HTR-8/SVneo (cell line): ENCODE results near the gene MET.
"Not testable (repeated sequence)": the region's sequence is repeated elsewhere in the genome, so short reads cannot be mapped to it uniquely, and the experiment has no call there.

Experiments
- DNase-seq: peaks from one replicate; pipeline ENCODE4 v3.0.0; 2011; ENCODE audit warnings: low spot score, mixed read lengths; ENCODE audit not compliant: insufficient read length
- FAIRE-seq: peaks from 2 replicates; lab custom pipeline; 2011; peaks lifted over from hg19 to GRCh38; lab: Jason Lieb, UNC

MET gene

DNA sequence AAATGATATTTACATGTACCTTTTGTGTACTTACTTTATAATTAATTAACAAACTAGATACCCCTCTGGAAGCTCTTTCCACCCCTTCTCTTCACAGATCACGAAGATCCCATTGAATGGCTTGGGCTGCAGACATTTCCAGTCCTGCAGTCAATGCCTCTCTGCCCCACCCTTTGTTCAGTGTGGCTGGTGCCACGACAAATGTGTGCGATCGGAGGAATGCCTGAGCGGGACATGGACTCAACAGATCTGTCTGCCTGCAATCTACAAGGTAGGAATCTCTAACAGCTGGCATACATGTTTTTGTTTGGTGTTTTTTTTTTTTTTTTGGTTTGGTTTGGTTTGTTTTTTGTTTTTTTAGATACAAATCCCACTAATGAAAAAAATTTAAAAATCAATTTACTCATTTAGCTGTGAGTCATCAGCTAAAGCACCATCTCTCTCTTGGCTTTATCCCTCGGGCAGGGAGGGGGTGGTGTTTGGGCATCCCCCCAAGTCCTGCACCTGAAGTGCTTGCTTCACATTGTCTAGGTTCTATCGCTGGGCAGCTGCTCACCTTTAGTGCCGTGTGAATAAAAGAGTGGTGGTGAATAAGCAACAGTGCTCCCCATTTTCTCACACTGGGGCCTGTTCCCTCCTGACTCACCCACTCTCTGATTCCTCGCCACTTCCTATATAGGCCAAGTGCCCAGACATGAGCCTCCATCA lies 68.9 kb downstream of the MET start:
- DNase-seq (no peak), FAIRE-seq (no peak)

GRCh38 chr7:116741625-116742316 lies 69.8 kb downstream of the MET start:
- FAIRE-seq, result no peak
- no peak for DNase-seq

- FAIRE-seq, result no peak
Observed at GRCh38 chr7:116742641-116743040, 70.6 kb downstream of the MET start.

DNA sequence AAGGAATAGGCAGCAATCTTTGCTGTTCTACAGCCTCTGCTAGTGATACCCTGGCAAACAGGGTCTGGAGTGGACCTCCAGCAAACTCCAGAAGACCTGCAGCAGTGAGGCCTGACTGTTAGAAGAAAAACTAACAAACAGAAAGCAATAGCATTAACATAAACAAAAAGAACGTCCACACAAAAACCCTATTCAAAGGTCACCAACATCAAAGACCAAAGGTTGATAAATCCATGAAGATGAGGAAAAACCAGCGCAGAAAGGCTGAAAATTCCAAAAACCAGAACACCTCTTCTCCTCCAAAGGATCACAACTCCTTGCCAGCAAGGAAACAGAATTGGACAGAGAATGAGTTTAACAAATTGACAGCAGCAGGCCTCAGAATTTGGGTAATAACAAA lies 71.8 kb downstream of the MET start:
- not testable (repeated sequence) for FAIRE-seq, DNase-seq

More at GRCh38 chr7:116742641-116743040, 70.6 kb downstream of the MET start:
- no peak for DNase-seq

DNA sequence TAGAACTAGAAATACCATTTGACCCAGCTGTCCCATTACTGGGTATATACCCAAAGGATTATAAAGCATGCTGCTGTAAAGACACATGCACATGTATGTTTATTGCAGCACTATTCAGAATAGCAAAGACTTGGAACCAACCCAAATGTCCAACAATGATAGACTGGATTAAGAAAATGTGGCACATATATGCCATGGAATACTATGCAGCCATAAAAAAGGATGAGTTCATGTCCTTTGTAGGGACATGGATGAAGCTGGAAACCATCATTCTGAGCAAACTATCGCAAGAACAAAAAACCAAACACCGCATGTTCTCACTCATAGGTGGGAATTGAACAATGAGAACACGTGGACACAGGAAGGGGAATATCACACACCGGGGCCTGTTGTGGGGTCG lies 74.4 kb downstream of the MET start:
- not testable (repeated sequence) for FAIRE-seq, DNase-seq

- not testable (repeated sequence) for DNase-seq, FAIRE-seq
Observed at GRCh38 chr7:116751070-116751469, 79.1 kb downstream of the MET start.

- no peak for FAIRE-seq
- DNase-seq, result no peak
Observed at GRCh38 chr7:116752305-116753074, 80.5 kb downstream of the MET start.

DNA sequence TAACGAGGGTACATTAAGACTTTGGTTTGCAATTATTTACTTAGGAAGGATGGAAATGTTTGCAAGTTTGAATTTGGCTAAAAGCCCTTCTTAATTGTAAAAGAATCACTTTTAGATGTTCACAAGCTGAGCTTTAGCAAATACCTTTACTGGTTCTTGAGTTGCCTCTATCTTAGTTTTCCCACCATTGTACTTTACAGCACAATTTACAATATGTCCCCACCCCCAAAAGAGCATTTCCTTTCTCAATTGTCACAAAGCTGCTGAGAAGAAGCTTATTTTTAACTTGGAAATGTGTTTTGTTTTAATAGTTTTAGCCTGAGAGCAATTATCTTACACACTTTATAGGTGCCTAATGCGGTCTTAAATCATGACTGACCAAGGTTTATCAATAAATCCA lies 81.1 kb downstream of the MET start:
- no peak for FAIRE-seq
- DNase-seq, result no peak

GRCh38 chr7:116754186-116754585 lies 82.2 kb downstream of the MET start:
- DNase-seq (no peak), FAIRE-seq (no peak)

DNA sequence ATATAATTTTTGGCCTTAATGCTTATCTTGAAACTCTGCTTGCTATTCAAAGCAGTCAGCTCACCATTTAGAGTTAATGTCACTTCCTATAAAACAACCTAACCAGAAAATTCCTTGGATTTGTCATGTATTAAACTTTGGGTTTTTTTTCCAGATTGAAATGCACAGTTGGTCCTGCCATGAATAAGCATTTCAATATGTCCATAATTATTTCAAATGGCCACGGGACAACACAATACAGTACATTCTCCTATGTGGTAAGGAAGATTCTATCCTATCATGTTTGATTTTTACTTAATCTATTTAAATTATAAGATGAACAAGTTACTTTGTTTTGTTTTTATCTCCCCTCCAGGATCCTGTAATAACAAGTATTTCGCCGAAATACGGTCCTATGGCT lies 85.3 kb downstream of the MET start:
- no peak for FAIRE-seq
- no peak for DNase-seq

- FAIRE-seq, DNase-seq: not testable (repeated sequence)
Observed at GRCh38 chr7:116759642-116760041, 87.6 kb downstream of the MET start.

GRCh38 chr7:116762971-116763370 lies 91.0 kb downstream of the MET start:
- FAIRE-seq, result no peak
- DNase-seq, result no peak

DNA sequence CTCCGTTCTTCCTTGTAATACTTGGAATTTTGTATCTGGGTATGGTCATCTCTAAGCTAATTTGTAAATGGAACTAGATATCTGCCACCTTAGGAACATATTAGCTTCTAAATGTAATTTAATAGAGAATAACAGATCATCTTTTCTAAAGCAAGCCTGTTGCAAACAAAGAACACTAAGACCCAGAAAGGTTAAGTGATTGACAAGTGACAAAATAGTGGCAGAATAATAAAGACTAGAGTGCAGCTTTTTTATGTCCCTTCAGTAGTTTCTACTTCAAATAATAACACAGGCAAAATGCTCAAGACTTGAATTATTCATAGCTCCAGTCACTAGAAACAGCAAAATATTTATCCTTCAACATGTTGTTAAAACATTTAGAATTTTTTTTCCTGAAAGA lies 91.7 kb downstream of the MET start:
- no peak for DNase-seq
- FAIRE-seq, result no peak

- no peak for DNase-seq
- no peak for FAIRE-seq
Observed at GRCh38 chr7:116766881-116767280, 94.9 kb downstream of the MET start.

GRCh38 chr7:116769546-116769945 lies 97.5 kb downstream of the MET start:
- FAIRE-seq (no peak), DNase-seq (no peak)

- FAIRE-seq (no peak), DNase-seq (no peak)
Observed at GRCh38 chr7:116770941-116771340, 98.9 kb downstream of the MET start.

DNA sequence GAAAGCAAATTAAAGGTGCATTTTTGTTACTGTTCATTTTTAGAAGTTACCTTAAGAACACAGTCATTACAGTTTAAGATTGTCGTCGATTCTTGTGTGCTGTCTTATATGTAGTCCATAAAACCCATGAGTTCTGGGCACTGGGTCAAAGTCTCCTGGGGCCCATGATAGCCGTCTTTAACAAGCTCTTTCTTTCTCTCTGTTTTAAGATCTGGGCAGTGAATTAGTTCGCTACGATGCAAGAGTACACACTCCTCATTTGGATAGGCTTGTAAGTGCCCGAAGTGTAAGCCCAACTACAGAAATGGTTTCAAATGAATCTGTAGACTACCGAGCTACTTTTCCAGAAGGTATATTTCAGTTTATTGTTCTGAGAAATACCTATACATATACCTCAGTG lies 99.6 kb downstream of the MET start:
- DNase-seq (no peak), FAIRE-seq (no peak)

- DNase-seq, result no peak
- FAIRE-seq, result no peak
Observed at GRCh38 chr7:116772423-116772863, 100.4 kb downstream of the MET start.

DNA sequence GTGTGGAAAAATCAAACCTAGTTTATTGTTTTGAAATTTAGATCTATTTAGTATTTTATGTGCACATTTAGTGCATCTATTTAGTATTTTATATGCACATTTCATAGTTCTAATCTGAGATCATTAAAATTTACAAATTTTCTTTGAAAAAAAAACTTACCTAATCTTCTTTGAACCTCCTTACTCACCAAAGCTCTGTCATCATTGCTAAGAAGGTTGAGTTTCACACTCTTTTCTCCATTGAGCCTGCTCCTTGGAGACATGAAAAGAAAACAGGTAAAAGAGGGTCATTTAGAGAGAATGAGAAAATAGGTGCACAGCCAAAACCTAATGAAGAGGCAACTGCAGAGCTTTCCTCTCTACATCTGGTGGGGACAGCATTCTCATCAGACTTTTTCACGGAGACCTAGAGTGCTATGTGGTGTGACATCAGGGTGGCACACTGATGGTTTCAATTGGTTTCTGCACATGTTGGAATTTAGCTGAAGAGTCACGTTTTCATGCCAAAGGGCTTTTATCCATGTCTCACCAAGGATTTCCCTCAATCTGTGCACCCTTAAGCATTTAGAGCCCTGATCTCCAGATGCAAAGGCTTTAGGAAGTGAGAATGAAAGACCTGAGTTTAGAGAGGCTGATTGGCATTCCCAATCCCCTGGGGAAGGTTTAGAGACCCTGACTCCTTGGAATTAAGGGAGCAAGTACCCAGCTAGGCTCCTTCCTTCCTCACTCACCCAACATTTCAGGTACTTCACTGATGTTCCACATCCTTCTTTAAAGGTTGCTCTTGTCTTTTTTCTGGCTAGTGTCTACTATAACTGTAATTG lies 101.1 kb downstream of the MET start:
- FAIRE-seq, result no peak
- no peak for DNase-seq

DNA sequence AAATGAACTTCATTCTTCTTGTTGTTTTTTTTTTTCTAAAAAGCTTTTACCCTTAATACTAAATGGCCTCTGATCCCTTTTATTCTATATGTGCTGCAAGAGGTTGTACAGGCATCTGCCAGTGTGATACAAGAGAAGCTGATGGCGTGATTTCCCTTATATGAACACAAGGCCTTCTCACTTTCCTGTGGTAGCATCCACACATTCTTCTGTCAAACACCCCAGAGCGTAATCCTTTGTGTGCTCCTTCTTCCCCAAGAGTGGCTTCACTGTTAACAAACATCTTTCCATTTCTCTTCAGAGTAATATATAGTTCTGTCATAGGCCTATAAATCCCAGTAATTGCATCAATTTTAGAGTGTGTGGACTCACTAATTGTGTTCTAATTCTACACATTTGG lies 104.0 kb downstream of the MET start:
- no peak for DNase-seq
- no peak for FAIRE-seq
